NCI-H1092 (cell line): ENCODE results near the gene HES6.
"Not testable (repeated sequence)": the region's sequence is repeated elsewhere in the genome, so short reads cannot be mapped to it uniquely, and the experiment has no call there.

Experiments
- DNase-seq: peaks from one replicate; lab custom pipeline; 2025; lab: John Stamatoyannopoulos, UW

Gene HES6

GRCh38 chr2:238273433-238273832 is 33.6 kb upstream of the HES6 start:
- DNase-seq, result not testable (repeated sequence)

GRCh38 chr2:238272156-238272555 is 32.3 kb upstream of the HES6 start:
- DNase-seq, result no peak

- not testable (repeated sequence) for DNase-seq
These were observed 31.8 kb upstream of the HES6 start for GRCh38 chr2:238271686-238272085.

- DNase-seq, result no peak
These were observed 31.3 kb upstream of the HES6 start for GRCh38 chr2:238271061-238271554.

- DNase-seq, result no peak
These were observed 30.8 kb upstream of the HES6 start for GRCh38 chr2:238270606-238271005.

- DNase-seq, result no peak
These were observed 29.9 kb upstream of the HES6 start for GRCh38 chr2:238269741-238270140.

- DNase-seq, result no peak
These were observed 28.2 kb upstream of the HES6 start for GRCh38 chr2:238267884-238268680.

GRCh38 chr2:238267341-238267710 is 27.5 kb upstream of the HES6 start:
- DNase-seq, result no peak

- no peak for DNase-seq
These were observed 25.8 kb upstream of the HES6 start for GRCh38 chr2:238265605-238266004.

GRCh38 chr2:238264072-238264460 is 24.2 kb upstream of the HES6 start:
- no peak for DNase-seq

- DNase-seq, result no peak
These were observed 23.6 kb upstream of the HES6 start for GRCh38 chr2:238263204-238264071.

- no peak for DNase-seq
These were observed 22.8 kb upstream of the HES6 start for GRCh38 chr2:238262496-238263122.

- no peak for DNase-seq
These were observed 22.0 kb upstream of the HES6 start for GRCh38 chr2:238261718-238262375.

- no peak for DNase-seq
These were observed 21.0 kb upstream of the HES6 start for GRCh38 chr2:238260883-238261282.

- DNase-seq, result no peak
These were observed 19.5 kb upstream of the HES6 start for GRCh38 chr2:238259061-238260020.

- DNase-seq, result no peak
These were observed 18.2 kb upstream of the HES6 start for GRCh38 chr2:238257786-238258700.

- DNase-seq, result peak; percentile 79
These were observed 16.8 kb upstream of the HES6 start for GRCh38 chr2:238256594-238257104.

- DNase-seq, result no peak
These were observed 16.3 kb upstream of the HES6 start for GRCh38 chr2:238256111-238256510.

GRCh38 chr2:238255636-238256035 is 15.8 kb upstream of the HES6 start:
- DNase-seq, result no peak

- no peak for DNase-seq
These were observed 15.3 kb upstream of the HES6 start for GRCh38 chr2:238255151-238255551.
